Smooth muscle cell (in vitro differentiated cells): Measurements from ENCODE around the gene AMBRA1. TPM values are rescaled to one million over a fixed set of nuclear protein-coding genes. Genes with fewer than 3 reads are reported as not detected.

Source experiments
- DNase-seq: peaks from one replicate; lab custom pipeline; 2025; ENCODE audit not compliant: unreplicated experiment; lab: John Stamatoyannopoulos, UW
- H2AFZ ChIP-seq: fragments of 200-600 bp; sonication (generic); 2 replicates; pipeline ENCODE4 v1.6.0; 2016; ENCODE audit warnings: antibody characterized with exemption, low read depth, mild to moderate bottlenecking
- H3F3A ChIP-seq: fragments of 200-600 bp; sonication (generic); 2 replicates; pipeline ENCODE4 v1.6.0; 2017; ENCODE audit warnings: antibody characterized with exemption, low read depth
- H3K27ac ChIP-seq: fragments of 200-600 bp; sonication (generic); 2 replicates; pipeline ENCODE4 v1.5.1; 2016; ENCODE audit warnings: low read depth, mild to moderate bottlenecking
- H3K27me3 ChIP-seq: fragments of 200-600 bp; sonication (generic); 2 replicates; pipeline ENCODE4 v1.6.1; 2016; ENCODE audit warnings: low read depth, mild to moderate bottlenecking
- H3K36me3 ChIP-seq: fragments of 200-600 bp; sonication (generic); 2 replicates; pipeline ENCODE4 v1.5.1; 2016; ENCODE audit warnings: low read depth
- H3K4me1 ChIP-seq: fragments of 200-600 bp; sonication (generic); 2 replicates; pipeline ENCODE4 v1.5.1; 2016; ENCODE audit warnings: low read depth
- H3K4me2 ChIP-seq: fragments of 200-600 bp; sonication (generic); 2 replicates; pipeline ENCODE4 v1.6.0; 2016; ENCODE audit warnings: mild to moderate bottlenecking
- H3K4me3 ChIP-seq: fragments of 200-600 bp; sonication (generic); 2 replicates; pipeline ENCODE4 v1.5.1; 2016; ENCODE audit warnings: mild to moderate bottlenecking
- H3K79me2 ChIP-seq: fragments of 200-600 bp; sonication (generic); 2 replicates; pipeline ENCODE4 v1.6.0; 2016; ENCODE audit warnings: low read depth, mild to moderate bottlenecking
- H3K9ac ChIP-seq: fragments of 200-600 bp; sonication (generic); 2 replicates; pipeline ENCODE4 v1.6.0; 2016; ENCODE audit warnings: low read depth
- H3K9me3 ChIP-seq: fragments of 200-600 bp; sonication (generic); replicated peaks from 2 replicates; pipeline ENCODE4 v1.5.1; 2016; ENCODE audit warnings: low read depth
- H4K20me1 ChIP-seq: fragments of 200-600 bp; sonication (generic); 2 replicates; pipeline ENCODE4 v1.6.0; 2016; ENCODE audit warnings: low read depth
- CTCF ChIP-seq: fragments of 200-600 bp; sonication (generic); IDR thresholded peaks from 2 replicates; pipeline ENCODE4 v1.5.1; 2017; ENCODE audit warnings: borderline replicate concordance, mild to moderate bottlenecking, antibody characterized with exemption; ENCODE audit not compliant: insufficient read depth, poor library complexity, severe bottlenecking
- WGBS: methylation state at CpG from one replicate; pipeline ENCODE4 v1.1.7; 2016; ENCODE audit warnings: low lambda C conversion rate; 5-methylcytosine and 5-hydroxymethylcytosine counted together
- polyA plus RNA-seq: library from polyadenylated mRNA; unstranded; fragments of >200 nt; fragmentation: Nextera tagmentation; extraction: Ambion mirVana; gene quantifications from 2 replicates; pipeline ENCODE4 v1.2.1, GENCODE V29; 2016
- total RNA-seq: library from RNA; depleted of rRNA; stranded (reverse); fragments of >200 nt; gene quantifications from 2 replicates; pipeline ENCODE4 v1.2.3, GENCODE V29; 2014

Gene AMBRA1
- total and polyA plus RNA-seq, 2 experiments from 2014 or later, result 10.3 to 38.3 TPM

DNA sequence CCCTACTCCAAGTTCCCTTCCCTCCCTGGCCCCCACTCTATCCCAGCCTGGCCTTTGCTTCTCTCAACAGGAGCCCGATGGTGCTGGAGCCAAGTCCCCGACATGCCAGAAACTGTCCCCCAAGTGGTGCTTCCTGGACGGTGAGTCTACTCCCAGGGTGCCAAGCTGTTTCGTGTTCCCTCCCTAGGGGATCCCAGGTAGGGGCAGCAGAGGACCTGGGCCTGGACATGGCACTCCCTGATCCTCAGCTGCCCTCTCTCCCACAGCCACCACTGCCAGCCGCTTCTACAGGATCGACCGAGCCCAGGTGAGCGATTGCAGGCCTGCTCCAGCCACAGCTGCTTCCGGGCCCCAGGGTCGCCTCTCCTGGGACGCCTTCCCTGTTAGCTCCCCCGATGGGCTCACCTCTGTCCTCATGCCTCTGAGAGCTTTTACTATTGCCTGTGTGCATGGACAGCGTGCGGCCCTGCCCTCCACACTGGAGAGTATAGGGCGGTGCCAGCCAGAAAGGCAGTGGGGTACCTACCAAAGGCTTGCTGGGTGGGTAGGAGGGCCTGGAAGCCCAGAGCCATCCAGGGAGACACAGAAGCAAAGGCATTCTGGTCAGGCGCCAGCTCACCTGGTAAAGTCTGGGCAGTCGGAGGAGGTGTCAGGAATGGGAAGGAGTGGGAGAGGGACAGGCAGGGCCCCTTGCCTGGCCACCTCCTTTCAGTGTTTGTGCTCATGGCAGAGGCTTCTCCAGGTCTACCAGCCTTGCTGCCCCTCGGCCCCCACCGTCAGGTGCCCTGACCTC lies 217.4 kb downstream of the AMBRA1 start:
- Histone ChIP-seq H3K27me3 (no peaks in the 10 kb centered on the region), H3F3A (peaks cover 3% of the 10 kb centered on the region), H2AFZ (no peak overlapping the region), H3K79me2 (no peaks in the 10 kb centered on the region), H4K20me1 (no peaks in the 10 kb centered on the region), H3K36me3 (no peaks in the 10 kb centered on the region), H3K4me1 (no peaks in the 10 kb centered on the region), H3K4me3 (no peak overlapping the region), H3K4me2 (no peak overlapping the region), H3K9ac (no peak overlapping the region), H3K27ac (no peak overlapping the region), H3K9me3 (no peaks in the 10 kb centered on the region)
- WGBS, result 96% methylated on average over 17 of the region's 19 CpGs
- TF ChIP-seq CTCF, result no peak
- no peak for DNase-seq

DNA sequence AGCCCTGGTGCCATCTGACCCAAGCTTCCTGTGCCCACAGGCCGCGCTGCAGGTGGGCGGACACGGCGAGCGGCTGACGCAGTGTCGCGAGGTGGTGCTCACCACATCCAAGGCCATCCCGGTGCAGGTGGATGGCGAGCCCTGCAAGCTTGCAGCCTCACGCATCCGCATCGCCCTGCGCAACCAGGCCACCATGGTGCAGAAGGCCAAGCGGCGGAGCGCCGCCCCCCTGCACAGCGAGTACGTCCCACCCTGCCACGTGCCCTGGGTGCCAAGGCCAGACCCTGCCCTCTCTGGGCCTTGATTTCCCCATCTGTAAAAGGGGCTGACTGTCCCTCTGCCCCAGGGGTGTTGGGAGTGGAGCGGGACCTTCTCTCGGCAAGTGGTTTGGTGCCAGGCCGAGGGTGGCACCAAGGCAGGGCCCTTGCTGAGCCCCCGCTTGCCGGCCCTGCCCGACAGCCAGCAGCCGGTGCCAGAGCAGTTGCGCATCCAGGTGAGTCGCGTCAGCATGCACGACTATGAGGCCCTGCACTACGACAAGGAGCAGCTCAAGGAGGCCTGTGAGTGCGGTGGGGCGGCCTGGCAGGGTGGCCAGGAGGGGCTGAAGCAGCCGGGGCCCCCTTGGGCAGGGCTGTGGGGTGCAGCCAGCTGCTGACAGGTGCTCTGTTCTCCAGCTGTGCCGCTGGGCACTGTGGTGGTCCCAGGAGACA lies 218.3 kb downstream of the AMBRA1 start:
- WGBS, result 98% methylated on average over 38 of the region's 38 CpGs
- no peaks in the 10 kb centered on the region for H3K79me2 ChIP-seq
- H3K27ac ChIP-seq, result no peak overlapping the region
- no peaks in the 10 kb centered on the region for H3K4me1 ChIP-seq
- peaks cover 3% of the 10 kb centered on the region for H3F3A ChIP-seq
- H2AFZ ChIP-seq, result no peak overlapping the region
- H4K20me1 ChIP-seq, result no peaks in the 10 kb centered on the region
- no peaks in the 10 kb centered on the region for H3K27me3 ChIP-seq
- no peaks in the 10 kb centered on the region for H3K36me3 ChIP-seq
- DNase-seq, result no peak
- no peak overlapping the region for H3K4me2 ChIP-seq
- H3K9ac ChIP-seq, result no peak overlapping the region
- H3K4me3 ChIP-seq, result no peak overlapping the region
- TF ChIP-seq CTCF, result no peak
- no peaks in the 10 kb centered on the region for H3K9me3 ChIP-seq

DNA sequence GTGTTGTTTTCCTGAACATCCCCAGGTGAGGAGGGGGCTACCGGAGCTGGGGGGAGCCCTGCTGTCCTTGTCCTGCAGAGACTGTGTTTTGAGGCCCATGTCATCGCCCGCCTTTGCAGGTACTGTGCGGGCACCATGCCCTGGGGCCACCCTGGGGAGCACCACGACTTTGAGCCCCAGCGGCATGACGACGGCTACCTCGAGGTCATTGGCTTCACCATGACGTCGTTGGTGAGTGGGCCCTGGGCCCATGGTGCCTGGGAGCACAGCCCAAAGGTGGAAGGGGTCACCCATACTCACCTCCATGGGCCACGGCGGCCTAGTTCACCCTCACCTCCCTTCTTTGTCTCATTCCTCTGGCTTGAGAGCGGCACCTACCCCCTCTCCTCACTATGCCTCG lies 219.0 kb downstream of the AMBRA1 start:
- Histone ChIP-seq H3K4me2 (no peak overlapping the region), H3K9ac (no peak overlapping the region), H3K4me1 (no peaks in the 10 kb centered on the region), H3F3A (peaks cover 3% of the 10 kb centered on the region), H3K27ac (no peak overlapping the region), H2AFZ (no peak overlapping the region), H3K9me3 (no peaks in the 10 kb centered on the region), H3K36me3 (no peaks in the 10 kb centered on the region), H3K79me2 (no peaks in the 10 kb centered on the region), H4K20me1 (peaks cover 2% of the 10 kb centered on the region), H3K4me3 (no peak overlapping the region), H3K27me3 (no peaks in the 10 kb centered on the region)
- no peak for TF ChIP-seq CTCF
- DNase-seq, result no peak
- 98% methylated on average over 15 of the region's 15 CpGs for WGBS
